ENCODE measurements around the gene SLC26A1. TPM values are rescaled to one million over a fixed set of nuclear protein-coding genes. Genes with fewer than 3 reads are reported as not detected.
A peak's percentile ranks its signal among the peaks of the same experiment; 100 is the strongest.

SLC26A1 gene
- total and polyA plus RNA-seq, 9 donors = 0.58 to 5.3 (median 3.2) TPM

- peaks cover 26% of the 10 kb centered on the region for H3K36me3 ChIP-seq (ENCODE audit: control insufficient read depth, insufficient read depth, low read length)
- H3K9me3 ChIP-seq (replicated peaks; ENCODE audit: control insufficient read depth, low read depth, low read length) = no peaks in the 10 kb centered on the region
- no peak for DNase-seq
- no peak overlapping the region for H3K4me3 ChIP-seq (ENCODE audit: low read length)
- peaks cover 79% of the 10 kb centered on the region for H3K4me1 ChIP-seq (ENCODE audit: control insufficient read depth, insufficient read depth, low read length)
- 74% methylated on average over 13 of the region's 19 CpGs for WGBS (ENCODE audit: insufficient coverage)
- no peaks in the 10 kb centered on the region for H3K27me3 ChIP-seq (ENCODE audit: control insufficient read depth, insufficient read depth, low read length)
- peak overlapping the region; percentile 55 for H3K27ac ChIP-seq (ENCODE audit: low read length)
These were observed 28.3 kb upstream of the SLC26A1 start for GRCh38 chr4:1021386-1022050.

DNA sequence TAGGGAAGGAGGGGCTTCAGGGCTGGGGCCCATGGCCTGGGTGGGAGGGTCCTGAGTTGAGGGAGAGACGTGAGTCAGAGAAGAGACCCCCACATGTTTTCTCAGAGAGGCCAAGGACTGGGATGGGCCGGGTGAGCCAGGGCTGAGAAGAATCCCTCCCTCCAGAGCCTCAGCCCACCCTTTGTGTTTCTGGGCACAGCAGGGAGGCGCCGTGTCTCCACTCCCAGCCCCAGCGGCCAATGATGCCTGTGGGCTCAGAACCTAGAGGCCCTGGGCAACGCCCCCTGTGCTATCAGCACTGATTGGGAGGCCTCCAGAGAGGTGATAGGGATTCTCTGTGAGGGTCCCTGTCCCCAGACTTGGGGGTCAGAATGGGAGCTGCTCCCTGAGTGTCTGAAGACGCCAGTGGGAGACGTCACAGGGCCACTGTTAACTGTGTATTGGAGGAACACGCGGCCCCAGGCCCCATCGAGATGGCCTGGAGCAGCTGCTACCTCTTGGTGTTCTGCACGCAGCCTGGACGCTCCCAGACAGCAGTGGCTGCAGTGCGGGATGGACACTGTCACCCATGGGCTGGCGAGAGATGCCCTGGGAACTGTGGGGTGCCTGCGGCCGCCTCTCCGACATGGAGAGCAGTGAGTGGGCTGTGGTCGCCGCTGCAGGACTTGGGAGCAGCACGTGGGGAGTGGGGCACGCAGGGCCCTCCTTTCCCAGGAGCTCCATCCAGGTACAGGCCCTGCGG is 26.7 kb upstream of the SLC26A1 start:
- Histone ChIP-seq H3K4me1 (ENCODE audit: control insufficient read depth, insufficient read depth, low read length) (peaks cover 83% of the 10 kb centered on the region), H3K9me3 (replicated peaks; ENCODE audit: control insufficient read depth, low read depth, low read length) (no peaks in the 10 kb centered on the region), H3K27ac (ENCODE audit: low read length) (peak overlapping the region; percentile 69), H3K36me3 (ENCODE audit: control insufficient read depth, insufficient read depth, low read length) (peaks cover 16% of the 10 kb centered on the region), H3K4me3 (ENCODE audit: low read length) (no peak overlapping the region), H3K27me3 (ENCODE audit: control insufficient read depth, insufficient read depth, low read length) (no peaks in the 10 kb centered on the region)
- 73% methylated on average over 14 of the region's 23 CpGs for WGBS (ENCODE audit: insufficient coverage)
- no peak for DNase-seq

DNA sequence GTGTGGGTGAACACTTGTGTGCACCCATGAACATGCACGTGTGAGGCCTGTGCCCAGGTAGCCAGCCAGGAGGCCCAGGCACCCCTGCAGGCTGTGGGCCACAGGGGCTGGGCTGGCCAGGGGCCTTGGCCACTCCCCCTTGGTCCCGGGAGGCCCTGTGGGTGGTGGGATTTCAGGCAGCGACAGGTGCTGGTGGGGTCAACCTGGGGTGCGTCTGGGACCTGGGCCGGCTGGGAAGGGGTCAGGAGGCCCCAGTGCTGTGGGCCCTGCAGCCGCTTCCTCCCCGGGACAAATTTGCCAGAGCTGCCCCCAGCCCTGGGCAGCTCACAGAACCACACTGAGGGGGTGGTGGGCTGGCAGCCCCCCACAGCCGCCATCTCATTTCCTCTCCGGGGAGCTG is 26.1 kb upstream of the SLC26A1 start:
- no peaks in the 10 kb centered on the region for H3K27me3 ChIP-seq (ENCODE audit: control insufficient read depth, insufficient read depth, low read length)
- peak overlapping the region; percentile 69 for H3K27ac ChIP-seq (ENCODE audit: low read length)
- no peak overlapping the region for H3K4me3 ChIP-seq (ENCODE audit: low read length)
- WGBS (ENCODE audit: insufficient coverage) = 19% methylated on average over 5 of the region's 9 CpGs
- no peak for DNase-seq
- no peaks in the 10 kb centered on the region for H3K9me3 ChIP-seq (replicated peaks; ENCODE audit: control insufficient read depth, low read depth, low read length)
- H3K36me3 ChIP-seq (ENCODE audit: control insufficient read depth, insufficient read depth, low read length) = peaks cover 11% of the 10 kb centered on the region
- H3K4me1 ChIP-seq (ENCODE audit: control insufficient read depth, insufficient read depth, low read length) = peaks cover 89% of the 10 kb centered on the region

- peak; percentile 56 for DNase-seq
- Histone ChIP-seq H3K27me3 (ENCODE audit: control insufficient read depth, insufficient read depth, low read length) (no peaks in the 10 kb centered on the region), H3K9me3 (replicated peaks; ENCODE audit: control insufficient read depth, low read depth, low read length) (no peaks in the 10 kb centered on the region), H3K4me3 (ENCODE audit: low read length) (no peak overlapping the region), H3K4me1 (ENCODE audit: control insufficient read depth, insufficient read depth, low read length) (peaks cover 92% of the 10 kb centered on the region), H3K27ac (ENCODE audit: low read length) (peak overlapping the region; percentile 42), H3K36me3 (ENCODE audit: control insufficient read depth, insufficient read depth, low read length) (peaks cover 13% of the 10 kb centered on the region)
- WGBS (ENCODE audit: insufficient coverage) = 62% methylated on average over 13 of the region's 29 CpGs
These were observed 25.2 kb upstream of the SLC26A1 start for GRCh38 chr4:1018147-1019020.

DNA sequence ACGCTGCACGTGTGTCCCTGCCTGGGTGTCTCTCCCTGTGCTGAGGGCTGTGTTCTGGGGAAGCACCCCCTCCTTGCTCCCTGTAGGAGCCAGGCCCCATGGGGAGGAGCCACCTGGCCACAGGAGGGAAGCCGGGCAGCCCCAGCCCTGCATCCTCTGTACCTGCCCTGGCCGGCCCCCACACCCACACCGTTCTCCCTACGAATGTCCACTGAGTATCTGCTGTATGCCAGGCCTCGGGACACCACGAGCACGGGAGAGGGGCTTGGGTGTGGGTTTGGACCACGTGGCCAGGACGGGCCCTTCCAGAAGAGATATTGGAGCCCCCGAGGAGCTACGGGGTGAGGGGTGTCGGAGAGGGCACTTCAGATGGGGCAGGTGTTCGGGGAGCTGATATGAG is 24.5 kb upstream of the SLC26A1 start:
- no peaks in the 10 kb centered on the region for H3K9me3 ChIP-seq (replicated peaks; ENCODE audit: control insufficient read depth, low read depth, low read length)
- WGBS (ENCODE audit: insufficient coverage) = 69% methylated on average over 5 of the region's 15 CpGs
- H3K27me3 ChIP-seq (ENCODE audit: control insufficient read depth, insufficient read depth, low read length) = no peaks in the 10 kb centered on the region
- DNase-seq = no peak
- peak overlapping the region; percentile 42 for H3K27ac ChIP-seq (ENCODE audit: low read length)
- H3K4me3 ChIP-seq (ENCODE audit: low read length) = no peak overlapping the region
- peaks cover 18% of the 10 kb centered on the region for H3K36me3 ChIP-seq (ENCODE audit: control insufficient read depth, insufficient read depth, low read length)
- H3K4me1 ChIP-seq (ENCODE audit: control insufficient read depth, insufficient read depth, low read length) = peaks cover 92% of the 10 kb centered on the region

DNA sequence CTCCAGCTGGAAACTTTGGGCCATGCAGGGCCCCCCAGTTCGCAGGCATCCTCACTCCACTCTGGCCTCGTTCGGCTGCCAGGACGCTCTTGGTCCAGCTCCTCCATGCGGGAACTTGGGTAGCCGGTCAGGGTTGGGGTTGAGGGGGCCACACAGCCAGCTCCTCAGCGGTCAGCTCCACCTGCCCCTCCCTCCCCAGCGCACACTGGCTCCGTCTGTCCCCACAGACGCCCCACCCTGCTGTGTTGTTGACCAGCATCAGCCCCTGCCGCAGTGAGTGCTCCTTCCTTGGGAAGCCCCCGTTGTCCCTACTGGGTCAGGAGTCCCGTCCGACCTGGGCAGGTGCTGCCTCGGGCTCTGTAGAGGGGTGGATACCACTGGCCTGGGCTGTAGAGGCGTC is 24.0 kb upstream of the SLC26A1 start:
- WGBS (ENCODE audit: insufficient coverage) = 82% methylated on average over 14 of the region's 16 CpGs
- Histone ChIP-seq H3K4me3 (ENCODE audit: low read length) (no peak overlapping the region), H3K36me3 (ENCODE audit: control insufficient read depth, insufficient read depth, low read length) (peaks cover 19% of the 10 kb centered on the region)

GRCh38 chr4:1015746-1016145 is 22.5 kb upstream of the SLC26A1 start:
- peaks cover 19% of the 10 kb centered on the region for H3K36me3 ChIP-seq (ENCODE audit: control insufficient read depth, insufficient read depth, low read length)
- H3K9me3 ChIP-seq (replicated peaks; ENCODE audit: control insufficient read depth, low read depth, low read length) = no peaks in the 10 kb centered on the region
- peaks cover 2% of the 10 kb centered on the region for H3K27me3 ChIP-seq (ENCODE audit: control insufficient read depth, insufficient read depth, low read length)
- H3K4me3 ChIP-seq (ENCODE audit: low read length) = no peak overlapping the region
- peaks cover 84% of the 10 kb centered on the region for H3K4me1 ChIP-seq (ENCODE audit: control insufficient read depth, insufficient read depth, low read length)
- 94% methylated on average over 10 of the region's 10 CpGs for WGBS (ENCODE audit: insufficient coverage)
- peak overlapping the region; percentile 20 for H3K27ac ChIP-seq (ENCODE audit: low read length)
- no peak for DNase-seq

More for the DNA sequence above, 24.0 kb upstream of the SLC26A1 start:
- Histone ChIP-seq H3K27ac (ENCODE audit: low read length) (peak overlapping the region; percentile 20), H3K4me1 (ENCODE audit: control insufficient read depth, insufficient read depth, low read length) (peaks cover 91% of the 10 kb centered on the region), H3K9me3 (replicated peaks; ENCODE audit: control insufficient read depth, low read depth, low read length) (no peaks in the 10 kb centered on the region), H3K27me3 (ENCODE audit: control insufficient read depth, insufficient read depth, low read length) (no peaks in the 10 kb centered on the region)
- no peak for DNase-seq

- peaks cover 19% of the 10 kb centered on the region for H3K36me3 ChIP-seq (ENCODE audit: control insufficient read depth, insufficient read depth, low read length)
- H3K9me3 ChIP-seq (replicated peaks; ENCODE audit: control insufficient read depth, low read depth, low read length) = no peaks in the 10 kb centered on the region
- peaks cover 88% of the 10 kb centered on the region for H3K4me1 ChIP-seq (ENCODE audit: control insufficient read depth, insufficient read depth, low read length)
- H3K27ac ChIP-seq (ENCODE audit: low read length) = peak overlapping the region; percentile 20
- peaks cover 5% of the 10 kb centered on the region for H3K27me3 ChIP-seq (ENCODE audit: control insufficient read depth, insufficient read depth, low read length)
- H3K4me3 ChIP-seq (ENCODE audit: low read length) = no peak overlapping the region
- WGBS (ENCODE audit: insufficient coverage) = 72% methylated on average over 6 of the region's 8 CpGs
- DNase-seq = no peak
These were observed 22.0 kb upstream of the SLC26A1 start for GRCh38 chr4:1015179-1015578.

DNA sequence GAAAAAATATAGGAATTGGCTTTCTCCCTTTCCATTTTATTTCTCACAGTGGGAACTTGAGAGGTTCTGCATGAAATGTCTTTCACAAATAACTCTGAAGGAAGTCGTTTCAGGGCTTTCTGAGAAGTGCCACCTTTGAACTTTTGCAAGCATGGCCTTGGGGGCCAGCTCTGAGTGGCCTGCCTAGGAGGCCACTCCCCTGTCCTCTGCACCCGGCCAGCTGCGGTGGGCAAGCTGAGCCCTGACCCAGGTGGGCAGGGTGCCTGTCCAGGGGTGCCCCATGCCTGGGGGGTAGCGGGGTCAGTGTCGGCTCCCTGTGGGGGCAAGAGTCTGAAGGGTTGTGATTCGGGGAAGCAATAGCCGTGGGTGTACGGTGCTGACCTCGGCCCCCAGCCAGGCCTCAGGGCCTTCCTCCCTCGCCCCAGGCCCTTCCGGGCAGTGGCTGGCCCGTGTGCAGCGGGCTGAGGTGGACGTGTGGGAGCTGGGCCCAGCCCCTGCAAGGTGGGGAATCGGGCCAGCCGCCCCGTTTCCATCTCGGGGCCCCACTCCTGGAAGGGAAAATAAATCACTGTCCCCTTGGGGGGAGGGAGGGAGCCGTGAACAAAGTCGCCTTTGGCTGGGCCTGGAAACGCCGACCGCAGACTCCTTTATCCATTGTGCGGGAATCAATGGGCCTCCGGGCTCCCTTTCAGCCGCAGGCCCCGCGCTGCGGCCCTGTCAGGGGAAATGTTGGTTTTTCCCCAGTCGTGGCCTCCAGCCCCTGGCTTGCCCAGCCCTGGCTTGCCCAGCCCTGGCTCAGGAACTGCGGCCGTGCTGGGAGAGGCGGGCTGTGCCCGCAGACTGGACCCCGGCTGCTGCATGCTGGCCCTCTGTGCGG is 21.3 kb upstream of the SLC26A1 start:
- peaks cover 85% of the 10 kb centered on the region for H3K4me1 ChIP-seq (ENCODE audit: control insufficient read depth, insufficient read depth, low read length)
- H3K27ac ChIP-seq (ENCODE audit: low read length) = peak overlapping the region; percentile 80
- 34% methylated on average over 30 of the region's 36 CpGs for WGBS (ENCODE audit: insufficient coverage)
- no peak overlapping the region for H3K4me3 ChIP-seq (ENCODE audit: low read length)
- no peaks in the 10 kb centered on the region for H3K9me3 ChIP-seq (replicated peaks; ENCODE audit: control insufficient read depth, low read depth, low read length)
- H3K27me3 ChIP-seq (ENCODE audit: control insufficient read depth, insufficient read depth, low read length) = peaks cover 5% of the 10 kb centered on the region
- no peak for DNase-seq
- H3K36me3 ChIP-seq (ENCODE audit: control insufficient read depth, insufficient read depth, low read length) = peaks cover 19% of the 10 kb centered on the region

Data from muscle of leg (tissue), 11 donors.